GM21390 (cell line): Measurements from ENCODE around the gene TDRKH.
"Not testable (repeated sequence)": the region's sequence is repeated elsewhere in the genome, so short reads cannot be mapped to it uniquely, and the experiment has no call there.

ENCODE experiments used
- ATAC-seq: cut with Tn5 transposase; IDR thresholded peaks from one replicate; pipeline ENCODE4 v1.9.1; 2021; ENCODE audit not compliant: unreplicated experiment

TDRKH gene

GRCh38 chr1:151803915-151804314, 13.6 kb upstream of the TDRKH start:
- ATAC-seq = no peak

DNA sequence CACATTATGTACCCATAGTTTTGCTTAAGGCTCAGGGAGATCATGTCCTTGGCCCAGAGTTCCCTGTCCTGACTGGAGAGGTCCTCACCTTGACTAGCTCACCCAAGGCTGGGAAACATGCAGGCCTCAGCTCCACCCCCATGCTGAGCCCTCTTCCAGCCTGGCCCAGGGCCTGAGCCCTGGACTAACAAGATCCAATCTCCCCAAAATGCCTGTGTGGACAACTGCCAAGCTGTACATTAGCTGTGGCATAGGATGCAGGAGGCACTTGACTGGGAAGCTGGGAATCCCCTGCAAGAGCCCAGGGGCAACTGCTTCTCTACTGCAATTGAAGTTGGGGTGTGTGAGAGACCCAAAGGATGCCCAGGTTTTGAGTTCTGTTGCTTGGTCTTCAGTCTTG, 12.9 kb upstream of the TDRKH start:
- ATAC-seq = no peak

DNA sequence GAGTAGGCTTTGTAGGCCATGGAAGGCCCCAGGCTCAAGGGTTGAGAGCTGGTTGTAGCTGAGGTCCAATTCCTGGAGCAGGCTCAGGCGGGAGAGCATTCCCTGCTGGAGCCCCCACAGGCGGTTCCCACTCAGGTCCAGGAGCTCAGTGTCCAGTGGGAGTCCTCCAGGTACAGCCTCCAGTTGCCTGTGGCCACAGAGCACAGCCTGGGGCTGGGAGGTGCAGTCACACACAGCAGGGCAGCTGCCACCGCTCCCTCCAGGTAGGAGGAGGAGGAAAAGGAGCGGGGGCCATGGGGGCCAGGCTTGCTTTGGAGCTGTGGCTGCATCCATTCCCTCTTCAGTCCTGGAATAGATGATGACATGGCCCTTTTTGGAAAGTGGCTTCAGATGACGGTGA, 12.1 kb upstream of the TDRKH start:
- no peak for ATAC-seq

DNA sequence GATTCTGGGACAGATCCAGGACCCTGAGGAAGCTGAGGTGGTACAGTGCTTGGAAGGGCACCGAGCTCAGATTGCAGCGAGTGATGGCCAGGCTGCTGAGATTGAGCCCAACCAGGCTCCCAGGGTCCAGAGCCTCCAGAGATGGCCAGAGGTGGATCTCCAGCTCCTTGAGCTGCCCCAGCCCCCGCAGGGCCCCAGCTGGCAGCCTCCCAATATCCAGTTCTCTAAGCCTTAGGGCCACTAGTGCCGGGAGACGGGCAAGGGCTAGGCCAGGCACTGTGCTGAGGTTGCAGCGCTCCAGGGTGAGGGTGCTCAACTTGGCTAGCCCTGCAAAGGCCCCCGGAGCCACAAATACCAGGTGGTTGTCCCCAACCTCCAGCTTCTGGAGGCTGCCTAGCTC, 11.5 kb upstream of the TDRKH start:
- ATAC-seq = no peak

GRCh38 chr1:151801310-151801820, 11.1 kb upstream of the TDRKH start:
- no peak for ATAC-seq

GRCh38 chr1:151800830-151801229, 10.5 kb upstream of the TDRKH start:
- no peak for ATAC-seq

GRCh38 chr1:151799179-151800022, 9.1 kb upstream of the TDRKH start:
- ATAC-seq = no peak

DNA sequence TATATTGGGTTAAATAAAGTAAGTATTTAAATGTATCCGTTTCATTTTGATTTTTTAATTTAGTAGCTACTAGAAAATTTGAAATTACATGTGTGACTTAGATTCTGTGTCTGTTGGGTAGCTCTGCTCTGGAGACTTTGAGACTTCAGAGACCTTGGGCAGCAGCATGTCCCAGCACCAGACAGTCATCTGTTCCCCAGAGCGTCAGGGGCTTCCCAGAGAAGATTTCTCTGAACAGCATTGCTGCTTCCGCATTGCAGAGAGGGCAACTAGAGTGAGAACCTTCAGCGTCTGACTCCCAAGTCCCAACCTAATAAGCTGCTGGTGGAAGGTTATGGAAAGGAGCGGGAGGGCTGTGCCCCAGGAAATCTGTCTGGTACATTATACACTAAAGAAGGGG, 8.3 kb upstream of the TDRKH start:
- no peak for ATAC-seq

- peak; percentile 2 for ATAC-seq
Observed at GRCh38 chr1:151790940-151791651, 796 bp upstream of the TDRKH start.

DNA sequence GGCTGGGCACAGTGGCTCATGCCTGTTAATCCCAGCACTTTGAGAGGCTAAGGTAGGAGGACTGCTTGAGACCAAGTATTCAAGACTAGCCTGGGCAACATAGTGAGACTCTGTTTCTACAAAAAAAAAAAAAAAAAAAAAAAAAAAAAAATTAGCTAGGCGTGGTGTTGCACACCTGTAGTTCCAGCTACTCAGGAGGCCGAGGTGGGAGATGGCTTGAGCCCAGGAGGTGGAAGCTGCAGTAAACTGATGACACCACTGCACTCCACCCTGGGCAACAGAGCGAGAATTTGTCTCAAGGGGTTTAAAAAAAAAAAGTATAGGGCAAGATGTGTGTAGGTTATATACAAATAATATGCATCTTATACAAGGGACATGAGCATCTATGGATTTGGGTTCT, 2.6 kb downstream of the TDRKH start:
- no peak for ATAC-seq

DNA sequence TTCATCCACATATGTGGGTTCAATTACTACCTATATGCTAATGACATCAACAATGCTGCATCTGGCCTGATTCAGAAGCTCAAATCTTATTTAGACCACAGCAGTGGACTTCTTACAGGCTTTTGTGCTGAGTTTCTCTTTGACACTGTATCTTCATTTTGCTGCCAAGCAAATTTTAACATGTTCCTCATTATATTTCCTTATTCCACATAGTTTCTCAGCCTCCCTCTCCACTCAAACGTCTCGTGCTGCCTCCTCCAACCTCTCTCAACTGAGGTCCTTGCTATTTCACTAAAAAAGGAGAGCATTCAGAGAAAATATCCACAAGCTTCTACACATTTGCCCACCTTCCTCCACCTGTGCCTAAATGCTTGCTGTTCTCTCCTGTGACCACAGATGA, 6.5 kb downstream of the TDRKH start:
- ATAC-seq = no peak

DNA sequence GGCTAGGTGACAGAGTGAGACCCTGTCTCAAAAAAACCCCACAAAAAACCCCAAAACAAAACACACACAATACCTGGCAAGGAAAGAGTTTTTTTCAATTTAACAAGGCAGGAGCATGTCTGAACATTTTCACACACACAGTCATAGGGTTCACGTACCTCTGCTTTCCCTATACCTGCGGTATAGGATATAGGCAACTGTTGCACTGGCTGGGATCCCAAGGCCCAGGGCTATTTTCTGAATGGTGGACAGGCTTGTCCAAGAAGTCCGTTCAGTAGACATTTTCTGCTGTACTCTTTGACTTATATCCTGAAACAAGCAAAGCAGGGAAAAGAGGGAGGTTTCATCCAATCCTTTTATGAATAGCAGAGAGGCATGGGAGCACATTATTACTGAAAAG, 7.6 kb downstream of the TDRKH start:
- no peak for ATAC-seq

- not testable (repeated sequence) for ATAC-seq
Observed at GRCh38 chr1:151782026-151782425, 8.3 kb downstream of the TDRKH start.

DNA sequence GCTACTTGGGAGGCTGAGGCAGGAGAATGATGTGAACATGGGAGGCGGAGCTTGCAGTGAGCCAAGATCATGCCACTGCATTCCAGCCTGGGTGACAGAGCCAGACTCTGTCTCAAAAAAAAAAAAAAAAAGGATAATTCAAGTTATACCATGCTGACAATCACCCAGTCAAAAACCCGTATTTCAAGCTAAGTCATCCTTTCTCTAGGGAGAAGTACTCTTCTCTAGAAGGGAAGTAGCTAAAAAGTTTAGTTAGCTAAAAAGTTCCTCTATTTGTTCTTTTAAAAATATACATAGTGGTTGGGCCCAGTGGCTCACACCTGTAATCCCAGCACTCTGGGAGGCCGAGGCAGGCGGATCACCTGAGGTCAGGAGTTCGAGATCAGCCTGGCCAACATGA, 9.6 kb downstream of the TDRKH start:
- ATAC-seq = not testable (repeated sequence)

GRCh38 chr1:151779852-151780251, 10.4 kb downstream of the TDRKH start:
- no peak for ATAC-seq

DNA sequence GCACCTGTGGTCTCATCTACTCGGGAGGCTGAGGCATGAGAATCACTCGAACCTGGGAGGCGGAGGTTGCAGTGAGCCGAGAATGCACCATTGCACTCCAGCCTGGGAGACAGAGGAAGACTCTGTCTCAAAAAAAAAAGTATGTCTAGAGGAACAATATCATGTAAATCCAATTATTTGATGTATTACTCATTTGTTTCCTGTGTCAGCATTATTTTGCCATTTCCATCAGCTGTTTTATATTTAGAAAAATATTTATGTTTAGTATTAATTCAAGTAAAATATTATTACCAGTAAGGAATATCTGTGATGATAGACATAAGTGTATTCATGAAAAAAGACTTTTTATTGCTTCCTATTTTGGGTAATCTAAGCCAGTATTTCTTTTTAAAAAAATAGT, 13.0 kb downstream of the TDRKH start:
- no peak for ATAC-seq

- no peak for ATAC-seq
Observed at GRCh38 chr1:151776665-151777062, 13.6 kb downstream of the TDRKH start.

DNA sequence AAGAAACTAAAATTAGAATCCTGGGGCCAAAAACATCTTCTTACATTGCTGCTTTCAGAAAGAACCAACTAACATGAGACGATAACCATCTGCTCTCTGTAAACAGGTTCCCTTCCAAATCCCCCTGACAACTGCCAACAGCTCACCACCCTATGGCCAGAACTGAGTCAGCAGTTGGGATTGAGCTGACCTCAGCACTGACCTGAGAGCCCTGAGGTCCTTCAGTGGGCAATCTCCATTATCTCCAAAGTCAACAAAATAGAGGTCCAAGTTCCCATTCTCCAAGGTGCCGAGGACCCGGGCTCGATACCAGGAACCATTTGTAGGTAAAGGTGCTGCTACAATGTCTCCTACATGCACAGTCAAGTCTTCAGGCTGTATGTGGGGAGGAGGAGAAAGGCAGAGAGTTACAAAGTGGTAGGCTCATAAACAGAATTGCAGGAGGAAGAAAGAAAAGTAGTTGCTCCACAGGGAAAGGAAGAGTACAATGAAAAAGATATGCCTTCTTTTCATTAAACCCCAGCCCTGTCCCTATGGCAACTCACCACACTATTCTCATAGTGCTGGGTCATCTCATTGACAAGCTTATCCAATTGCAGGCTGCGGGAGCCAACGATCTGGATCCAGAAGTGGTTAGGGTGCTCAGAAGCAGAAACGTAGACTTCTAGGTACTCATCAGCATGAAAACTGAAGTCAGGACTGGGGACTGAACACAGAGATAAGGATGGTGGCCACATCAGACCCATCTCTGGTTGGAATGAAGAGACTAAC, 14.2 kb downstream of the TDRKH start:
- no peak for ATAC-seq

DNA sequence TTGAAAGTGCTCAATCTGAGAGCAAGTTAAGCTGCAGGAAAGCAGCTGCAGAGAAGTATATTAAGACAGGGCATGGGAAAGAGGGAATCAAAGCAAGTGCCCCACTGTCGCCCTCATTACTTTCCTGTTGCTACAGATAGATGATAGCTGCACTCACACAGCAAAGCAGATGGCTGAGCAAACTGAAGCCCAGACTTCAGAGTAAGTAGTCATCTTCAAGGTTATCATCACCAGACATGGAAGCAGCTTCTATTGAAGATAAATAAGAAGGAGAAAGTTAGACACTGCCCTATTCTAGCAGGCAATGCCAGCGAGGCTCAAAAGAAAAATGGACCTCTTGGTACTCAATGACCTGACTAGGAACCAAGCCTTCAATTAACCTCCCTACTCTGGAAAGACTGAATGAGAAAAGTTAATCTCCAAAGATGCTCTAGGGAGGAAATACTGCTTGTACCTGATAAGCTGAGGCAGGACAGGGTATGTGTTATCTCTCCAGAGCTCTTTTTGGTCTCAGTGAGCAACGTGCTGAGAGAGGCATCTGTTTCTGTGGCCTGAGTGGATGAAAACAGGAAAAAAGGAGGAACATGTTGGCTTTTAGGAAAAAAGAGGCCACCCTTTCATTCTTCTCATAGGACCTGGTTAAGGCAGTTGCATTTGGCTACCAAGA, 15.9 kb downstream of the TDRKH start:
- no peak for ATAC-seq

- ATAC-seq = no peak
Observed at GRCh38 chr1:151773702-151774101, 16.6 kb downstream of the TDRKH start.

DNA sequence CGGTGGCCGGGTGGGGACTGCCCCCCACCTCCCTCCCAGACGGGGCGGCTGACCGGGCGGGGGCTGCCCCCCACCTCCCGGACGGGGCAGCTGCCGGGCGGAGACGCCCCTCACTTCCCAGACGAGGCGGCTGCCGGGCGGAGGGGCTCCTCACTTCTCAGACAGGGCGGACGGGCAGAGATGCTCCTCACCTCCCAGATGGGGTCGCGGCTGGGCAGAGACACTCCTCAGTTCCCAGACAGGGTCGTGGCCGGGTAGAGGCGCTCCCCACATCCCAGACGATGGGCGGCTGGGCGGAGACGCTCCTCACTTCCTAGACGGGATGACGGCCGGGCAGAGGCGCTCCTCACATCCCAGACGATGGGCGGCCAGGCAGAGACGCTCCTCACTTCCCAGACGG, 21.0 kb downstream of the TDRKH start:
- not testable (repeated sequence) for ATAC-seq
